HuH-7 (cell line): ENCODE data around the gene SIRPB2.
A peak's percentile ranks its signal among the peaks of the same experiment; 100 is the strongest.

Source experiments
- DNase-seq: peaks from one replicate; pipeline ENCODE4 v3.0.0; 2011; ENCODE audit warnings: low spot score

SIRPB2 gene

DNA sequence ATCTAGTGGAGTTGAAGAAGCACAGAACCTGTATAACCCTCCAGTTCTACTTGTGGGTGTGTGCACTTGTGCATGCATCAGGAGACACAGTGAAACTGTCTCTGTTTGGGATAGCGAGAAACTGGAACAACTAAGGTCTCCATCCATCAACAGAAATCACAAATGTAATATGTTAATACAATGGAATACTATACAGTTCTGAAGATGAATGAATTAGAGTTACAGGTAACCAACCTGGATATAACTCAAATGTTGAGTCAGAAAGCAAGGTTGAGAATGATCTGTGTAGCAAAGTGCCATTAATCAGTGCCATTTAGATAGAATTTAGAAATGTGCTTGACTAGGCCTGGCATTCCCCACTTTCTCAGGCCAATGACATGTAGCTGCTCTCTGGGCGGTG lies 20.0 kb downstream of the SIRPB2 start:
- no peak for DNase-seq

GRCh38 chr20:1469925-1470571 lies 21.2 kb downstream of the SIRPB2 start:
- peak; percentile 80 for DNase-seq

DNA sequence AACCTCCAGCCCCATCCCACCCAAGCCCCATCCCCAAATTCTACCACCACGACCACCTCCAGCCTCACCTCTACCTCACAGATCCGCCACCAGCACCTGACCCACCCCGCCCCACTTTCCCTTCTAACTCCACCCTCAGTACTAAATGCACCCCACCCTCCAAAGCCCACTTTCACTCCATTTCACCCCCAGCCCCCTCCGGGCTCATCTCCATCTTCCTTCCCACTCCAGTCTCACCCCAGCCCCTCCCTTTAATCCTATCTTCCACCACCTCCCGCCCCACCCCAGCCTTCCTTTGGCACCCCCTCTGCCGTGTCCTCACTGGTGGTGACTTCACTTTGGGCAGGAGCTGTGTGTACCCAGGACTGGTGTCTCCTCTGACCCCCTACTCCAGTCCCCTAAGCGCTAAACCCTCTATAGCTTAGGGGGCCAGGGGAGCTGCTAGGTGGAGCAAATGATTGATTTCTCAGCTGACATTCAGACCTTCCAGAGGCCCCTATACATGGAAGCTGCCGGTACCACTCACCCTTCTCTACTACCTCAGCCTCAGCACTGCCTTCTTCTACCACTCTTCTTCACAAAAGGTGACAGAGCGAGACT lies 21.8 kb downstream of the SIRPB2 start:
- no peak for DNase-seq

DNA sequence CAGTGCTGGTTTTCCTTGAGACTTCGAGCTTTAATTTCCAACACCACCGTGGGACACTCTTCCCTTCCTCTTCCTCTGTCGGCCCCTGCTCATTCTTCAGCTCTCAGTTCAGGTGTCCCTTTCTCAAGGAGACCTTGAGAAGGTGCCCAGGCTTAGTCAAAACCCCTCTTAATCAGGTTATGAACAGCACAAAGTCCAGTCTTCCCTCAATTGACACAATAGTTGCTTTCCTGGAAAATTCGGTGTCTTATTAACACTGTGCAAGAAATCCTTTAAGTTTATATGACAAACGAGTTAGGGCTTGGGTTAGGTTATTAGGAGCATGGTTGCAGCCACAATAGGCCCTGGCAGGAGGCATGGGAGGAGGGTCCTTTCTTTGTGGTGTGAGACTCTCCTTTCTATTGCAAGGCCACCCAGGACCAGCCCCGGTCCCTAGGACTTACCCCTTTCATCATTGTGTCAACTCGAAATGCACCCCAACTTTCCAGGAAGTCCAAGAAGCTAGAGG lies 23.0 kb downstream of the SIRPB2 start:
- no peak for DNase-seq

- peak; percentile 20 for DNase-seq
Measured at GRCh38 chr20:1467355-1468116, 23.7 kb downstream of the SIRPB2 start.

DNA sequence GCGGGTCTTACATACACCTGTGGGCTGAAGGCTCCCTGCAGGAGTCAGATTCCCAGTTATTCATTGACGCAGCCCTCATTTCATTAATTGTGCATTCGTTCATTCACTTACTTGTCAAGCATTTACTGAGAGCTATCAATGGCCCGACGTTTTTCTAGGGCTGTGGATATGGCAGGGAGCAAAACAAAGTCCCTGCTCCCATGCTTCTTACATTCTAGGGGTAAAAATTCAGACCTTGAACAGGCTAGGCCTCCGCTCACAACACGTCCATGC lies 24.2 kb downstream of the SIRPB2 start:
- no peak for DNase-seq

- DNase-seq, result peak; percentile 94
Measured at GRCh38 chr20:1466211-1467081, 24.8 kb downstream of the SIRPB2 start, which contains the start of gene NSFL1C. Gene NSFL1C, minus strand, starts transcription at chr20:1466849. Its CDS starts 25 bp downstream, at chr20:1466824.

- no peak for DNase-seq
Measured at GRCh38 chr20:1465470-1466210, 25.6 kb downstream of the SIRPB2 start.

DNA sequence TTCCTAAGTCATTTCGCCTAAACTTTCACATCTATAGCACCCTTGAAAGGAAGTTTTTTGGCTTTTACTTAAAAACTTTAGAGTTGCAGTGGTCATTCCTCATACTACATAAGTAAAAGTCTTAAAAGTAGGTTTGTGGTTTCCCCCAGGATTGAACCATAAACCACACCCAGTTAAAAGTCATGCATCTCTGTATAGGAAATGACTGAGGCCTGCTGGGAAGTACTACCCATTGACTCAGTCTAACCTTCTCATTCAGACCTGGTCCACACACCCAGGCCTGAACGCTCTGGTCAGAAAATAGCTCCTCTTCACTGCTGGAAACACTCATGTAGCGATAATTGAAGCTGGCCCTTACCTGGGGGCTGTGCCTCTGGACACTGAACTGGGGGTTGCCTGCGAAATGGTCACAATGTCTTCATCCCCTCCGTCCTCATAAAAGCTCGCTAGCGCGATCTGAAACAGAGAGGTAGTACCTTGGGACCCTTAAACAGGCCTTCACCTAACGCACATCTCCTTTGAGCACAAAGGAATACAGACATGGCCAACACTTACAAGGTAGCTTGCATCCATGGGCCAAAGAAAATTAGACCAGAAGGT lies 27.1 kb downstream of the SIRPB2 start:
- no peak for DNase-seq

DNA sequence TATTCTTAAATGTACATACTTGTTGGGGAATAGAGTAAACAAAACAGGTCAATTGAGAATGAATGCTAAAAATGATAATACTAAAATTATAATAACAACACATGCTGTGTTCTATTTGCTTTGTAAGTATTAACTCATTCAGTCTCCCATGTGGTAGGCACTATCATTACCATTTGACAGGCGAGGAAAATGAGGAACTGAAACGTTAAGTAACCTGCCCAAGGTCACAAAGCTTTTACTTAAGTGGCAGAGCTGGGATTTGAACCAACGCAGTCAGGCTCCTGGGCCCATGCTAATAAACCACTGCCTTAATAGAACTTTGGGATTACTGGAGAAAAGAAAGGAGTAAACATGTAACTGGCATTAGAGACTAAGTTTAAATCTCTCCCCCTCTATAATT lies 28.4 kb downstream of the SIRPB2 start:
- no peak for DNase-seq

- DNase-seq, result no peak
Measured at GRCh38 chr20:1462001-1462400, 29.2 kb downstream of the SIRPB2 start.

- no peak for DNase-seq
Measured at GRCh38 chr20:1460275-1460674, 30.9 kb downstream of the SIRPB2 start.

DNA sequence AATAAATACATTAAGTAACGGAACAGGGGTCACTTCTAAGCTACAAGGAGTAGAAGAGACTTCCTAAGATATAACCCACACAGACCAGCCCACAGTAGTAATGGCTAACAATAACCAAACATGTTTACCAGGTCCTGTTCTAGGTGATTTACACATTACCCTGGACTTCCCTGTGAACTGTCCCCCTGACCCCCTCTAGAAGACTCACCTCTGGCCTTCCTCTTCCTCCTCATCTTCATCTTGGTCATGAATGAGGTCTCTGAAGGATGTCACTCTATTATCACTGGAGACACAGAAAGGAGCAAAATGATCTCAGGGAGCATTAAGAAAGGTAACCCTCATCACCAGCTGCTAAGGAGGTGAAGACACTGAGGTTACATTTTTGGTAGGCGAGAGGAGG lies 33.2 kb downstream of the SIRPB2 start:
- DNase-seq, result no peak

DNA sequence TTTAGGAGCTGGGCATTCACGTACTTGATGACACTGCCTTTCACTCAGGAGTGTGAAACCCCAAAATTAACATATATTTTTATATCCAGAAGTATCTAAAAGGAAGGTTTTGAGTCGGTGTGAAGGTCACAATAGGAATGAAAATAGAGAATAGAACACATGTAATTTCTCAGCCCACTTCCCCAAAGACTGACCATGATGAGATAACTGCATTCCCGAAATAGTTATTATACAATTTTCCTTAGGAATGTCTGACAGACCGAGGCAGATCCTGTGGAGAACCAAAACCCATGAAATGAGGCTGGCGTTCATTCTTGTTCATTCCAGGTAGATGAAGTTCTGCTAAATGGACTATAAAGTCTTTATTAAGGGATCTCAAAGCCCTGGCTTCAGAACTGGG lies 34.9 kb downstream of the SIRPB2 start:
- DNase-seq, result no peak

DNA sequence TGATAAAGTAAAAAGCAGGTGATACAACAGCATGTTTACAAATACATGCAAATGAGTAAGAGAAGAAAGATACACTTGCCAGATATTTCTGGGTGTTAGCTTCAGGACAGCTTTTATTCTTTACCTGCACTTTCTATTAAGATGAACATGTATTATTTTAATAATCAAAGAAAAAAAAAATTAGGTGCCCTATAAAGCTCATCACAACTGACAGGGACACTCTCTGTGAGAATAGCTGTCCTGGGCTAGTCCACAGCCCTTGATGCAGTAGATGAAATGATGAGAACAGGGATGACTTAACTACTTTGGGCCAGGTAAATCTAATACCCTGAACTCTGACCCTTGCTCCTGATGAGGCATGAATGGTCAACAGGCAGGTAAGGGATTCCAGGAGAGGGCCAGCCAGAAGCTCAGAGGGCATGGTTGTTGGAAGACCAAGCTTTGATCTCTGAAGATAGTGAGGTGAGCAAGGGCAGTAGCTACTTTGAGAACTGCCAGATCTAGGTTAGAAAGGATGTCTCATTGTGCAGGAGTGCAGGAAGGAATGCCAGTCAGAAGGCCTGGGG lies 40.2 kb downstream of the SIRPB2 start:
- no peak for DNase-seq

DNA sequence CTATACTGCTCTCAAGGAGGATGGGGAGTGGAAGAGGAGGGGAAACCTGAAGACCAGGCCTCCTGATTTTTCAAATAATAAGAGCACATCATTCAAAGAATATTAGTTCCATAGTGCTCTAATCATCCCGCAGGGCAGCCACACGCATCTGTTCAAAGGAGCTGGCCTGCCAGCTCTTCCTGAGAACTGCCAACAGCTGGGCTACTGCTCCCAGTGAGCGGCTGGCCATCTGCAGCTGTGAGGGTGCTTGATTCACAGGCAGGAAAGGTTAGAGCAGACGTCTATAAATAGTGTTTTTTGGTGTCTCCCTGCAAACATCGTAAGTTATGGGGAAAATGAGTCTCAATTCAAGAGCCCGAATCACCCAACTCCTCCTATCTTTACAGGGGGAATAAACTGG lies 41.9 kb downstream of the SIRPB2 start:
- no peak for DNase-seq

- DNase-seq, result no peak
Measured at GRCh38 chr20:1448081-1448620, 43.1 kb downstream of the SIRPB2 start.

DNA sequence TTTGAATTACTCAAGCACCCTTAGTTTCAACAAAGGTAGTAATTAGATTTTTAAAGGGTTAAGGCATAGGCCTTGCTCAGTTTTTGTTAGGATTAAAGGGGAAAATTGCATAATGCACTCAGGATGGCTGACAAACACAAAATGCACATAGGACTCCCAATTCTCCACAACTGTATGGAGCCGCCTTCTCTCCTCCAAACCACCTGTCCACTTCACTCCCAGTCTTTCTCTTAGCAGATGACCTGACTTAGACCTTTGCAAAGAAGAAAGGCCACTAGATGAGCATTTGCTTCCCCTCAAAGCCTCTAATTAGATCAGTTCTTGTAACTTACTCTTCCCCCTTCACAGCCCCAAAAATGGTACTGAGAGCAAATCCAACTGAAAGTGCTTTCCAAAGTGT lies 44.7 kb downstream of the SIRPB2 start:
- DNase-seq, result no peak

DNA sequence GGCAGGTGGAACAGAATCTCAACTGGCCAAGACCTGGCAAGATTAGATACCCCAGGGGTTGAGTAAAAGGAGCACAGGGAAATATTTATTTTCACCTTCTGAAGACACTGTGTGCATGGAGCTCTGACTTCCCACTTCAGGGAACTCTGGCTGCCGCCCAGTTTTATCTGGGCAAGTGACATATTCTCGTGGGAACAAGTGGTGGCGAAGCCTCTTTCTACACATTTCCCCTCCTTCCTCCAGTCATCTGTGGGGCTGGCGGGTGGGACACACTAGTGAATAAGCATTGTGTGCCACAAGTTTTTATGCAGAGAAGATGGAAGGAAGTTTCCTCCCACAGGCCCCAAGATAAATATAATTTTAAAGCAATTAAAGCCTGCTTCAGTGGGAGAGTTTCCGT lies 48.1 kb downstream of the SIRPB2 start:
- no peak for DNase-seq

GRCh38 chr20:1442304-1442703 lies 48.9 kb downstream of the SIRPB2 start:
- DNase-seq, result no peak

- no peak for DNase-seq
Measured at GRCh38 chr20:1441133-1441532, 50.1 kb downstream of the SIRPB2 start.
